Mesendoderm (in vitro differentiated cells): Measurements from ENCODE around the gene PDXDC1.
"Not testable (repeated sequence)": the region's sequence is repeated elsewhere in the genome, so short reads cannot be mapped to it uniquely, and the experiment has no call there.

ENCODE experiments used
- DNase-seq: peaks from one replicate; pipeline ENCODE4 v3.0.0; 2013
- H2AK5ac ChIP-seq: 2 replicates; pipeline ENCODE4 v1.6.1; 2013; ENCODE audit warnings: low read length, inconsistent platforms
- H2BK120ac ChIP-seq: 2 replicates; pipeline ENCODE4 v1.6.1; 2013; ENCODE audit warnings: low read depth, mild to moderate bottlenecking, low read length, moderate library complexity, mixed read lengths
- H2BK15ac ChIP-seq: replicated peaks from 2 replicates; pipeline ENCODE4 v1.6.1; 2013; ENCODE audit warnings: low read depth, mild to moderate bottlenecking, moderate library complexity
- H2BK5ac ChIP-seq: 2 replicates; pipeline ENCODE4 v1.6.1; 2013; ENCODE audit warnings: low read length, inconsistent platforms
- H3K18ac ChIP-seq: 2 replicates; pipeline ENCODE4 v1.6.1; 2013; ENCODE audit warnings: mild to moderate bottlenecking, low read length, mixed read lengths
- H3K23ac ChIP-seq: one replicate; pipeline ENCODE4 v1.6.1; 2013; ENCODE audit warnings: low read length
- H3K27ac ChIP-seq: 2 replicates; pipeline ENCODE4 v1.5.1; 2013; ENCODE audit warnings: low read depth, mild to moderate bottlenecking, inconsistent platforms, low read length, moderate library complexity
- H3K27me3 ChIP-seq: 2 replicates; pipeline ENCODE4 v1.6.1; 2013; ENCODE audit warnings: low read length, control low read depth, mild to moderate bottlenecking, inconsistent platforms; ENCODE audit not compliant: insufficient read depth, poor library complexity
- H3K36me3 ChIP-seq: 2 replicates; pipeline ENCODE4 v1.6.1; 2013; ENCODE audit warnings: low read length, inconsistent platforms; ENCODE audit not compliant: control insufficient read depth, insufficient read depth
- H3K4ac ChIP-seq: one replicate; pipeline ENCODE4 v1.6.1; 2013; ENCODE audit warnings: low read depth, mild to moderate bottlenecking, low read length, moderate library complexity
- H3K4me1 ChIP-seq: 2 replicates; pipeline ENCODE4 v1.6.1; 2013; ENCODE audit warnings: low read depth, low read length, inconsistent platforms; ENCODE audit not compliant: control insufficient read depth
- H3K4me2 ChIP-seq: 2 replicates; pipeline ENCODE4 v1.6.1; 2013; ENCODE audit warnings: low read length
- H3K4me3 ChIP-seq: 2 replicates; pipeline ENCODE4 v1.5.1; 2013; ENCODE audit warnings: mild to moderate bottlenecking, low read length
- H3K56ac ChIP-seq: one replicate; pipeline ENCODE4 v1.6.1; 2013; ENCODE audit warnings: low read length
- H3K79me1 ChIP-seq: 2 replicates; pipeline ENCODE4 v1.6.1; 2013; ENCODE audit warnings: low read length, inconsistent platforms
- H3K79me2 ChIP-seq: 2 replicates; pipeline ENCODE4 v1.6.1; 2013; ENCODE audit warnings: mild to moderate bottlenecking, low read length; ENCODE audit not compliant: control insufficient read depth, insufficient read depth
- H3K9ac ChIP-seq: 2 replicates; pipeline ENCODE4 v1.6.1; 2013; ENCODE audit warnings: low read length, inconsistent platforms
- H4K5ac ChIP-seq: one replicate; pipeline ENCODE4 v1.6.1; 2013; ENCODE audit warnings: low read length
- H4K8ac ChIP-seq: one replicate; pipeline ENCODE4 v1.6.1; 2013; ENCODE audit warnings: low read depth, mild to moderate bottlenecking, control low read depth, low read length, moderate library complexity
- WGBS: extraction: QIAGEN DNeasy Blood & Tissue Kit; methylation state at CpG from one replicate; pipeline ENCODE4 v1.1.7; 2013; ENCODE audit warnings: low lambda C conversion rate, missing lambda C conversion rate; ENCODE audit not compliant: insufficient coverage; ENCODE audit errors: extremely low coverage; 5-methylcytosine and 5-hydroxymethylcytosine counted together

Gene PDXDC1

DNA sequence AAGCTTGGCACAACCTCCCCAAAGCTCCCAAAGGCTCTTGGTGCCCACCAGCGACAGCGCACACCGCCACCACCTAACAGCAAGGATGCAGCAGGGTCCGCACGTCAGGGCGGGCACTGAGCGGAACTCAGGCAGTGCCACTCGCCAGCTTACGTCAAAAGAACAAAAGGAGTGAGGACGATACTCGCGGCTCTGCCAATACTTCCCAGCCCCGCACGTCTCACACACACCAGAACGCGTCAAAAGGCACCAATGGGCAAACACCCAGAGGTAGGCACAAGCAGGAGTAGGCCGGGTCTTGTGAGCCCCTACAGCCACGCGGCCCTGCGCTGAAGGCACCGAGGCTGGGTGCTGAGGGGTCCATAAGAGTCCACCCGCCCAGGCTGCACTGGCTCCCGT is 171.4 kb downstream of the PDXDC1 start:
- not testable (repeated sequence) for H2BK15ac ChIP-seq, H3K4me3 ChIP-seq, H4K8ac ChIP-seq, H2BK5ac ChIP-seq, H3K23ac ChIP-seq, H3K9ac ChIP-seq, H3K27ac ChIP-seq, H3K4me2 ChIP-seq, H3K4me1 ChIP-seq, H3K27me3 ChIP-seq, H3K4ac ChIP-seq, H3K36me3 ChIP-seq, H3K18ac ChIP-seq, H3K79me1 ChIP-seq, H2AK5ac ChIP-seq, DNase-seq, H4K5ac ChIP-seq, H2BK120ac ChIP-seq
- WGBS: no CpG with 5 or more reads among the region's 23 CpGs
- peak overlapping the region; percentile 17 for H3K56ac ChIP-seq
- H3K79me2 ChIP-seq: peaks cover 21% of the 10 kb centered on the region

GRCh38 chr16:15148831-15149230 is 174.0 kb downstream of the PDXDC1 start:
- WGBS: no CpG with 5 or more reads among the region's 19 CpGs
- not testable (repeated sequence) for H3K4me3 ChIP-seq, H3K18ac ChIP-seq, H2BK120ac ChIP-seq, H3K4me1 ChIP-seq, H3K4ac ChIP-seq, H2BK5ac ChIP-seq, H3K9ac ChIP-seq, H4K8ac ChIP-seq, H3K27me3 ChIP-seq, H3K23ac ChIP-seq, H3K27ac ChIP-seq, H3K79me1 ChIP-seq, DNase-seq, H3K56ac ChIP-seq, H3K4me2 ChIP-seq, H2AK5ac ChIP-seq, H4K5ac ChIP-seq, H3K36me3 ChIP-seq, H2BK15ac ChIP-seq
- H3K79me2 ChIP-seq: peaks cover 17% of the 10 kb centered on the region

- not testable (repeated sequence) for H3K27ac ChIP-seq, H3K36me3 ChIP-seq, H4K5ac ChIP-seq, H3K79me1 ChIP-seq, H3K4ac ChIP-seq, H3K18ac ChIP-seq, H3K4me3 ChIP-seq, H3K4me1 ChIP-seq, H3K56ac ChIP-seq, H4K8ac ChIP-seq, H2AK5ac ChIP-seq, H3K4me2 ChIP-seq, H3K9ac ChIP-seq, H3K27me3 ChIP-seq, H3K23ac ChIP-seq, H2BK120ac ChIP-seq, H2BK15ac ChIP-seq, DNase-seq, H2BK5ac ChIP-seq
- peaks cover 17% of the 10 kb centered on the region for H3K79me2 ChIP-seq
- WGBS: no CpG with 5 or more reads among the region's 12 CpGs
Observed at GRCh38 chr16:15149260-15149659, 174.4 kb downstream of the PDXDC1 start.

DNA sequence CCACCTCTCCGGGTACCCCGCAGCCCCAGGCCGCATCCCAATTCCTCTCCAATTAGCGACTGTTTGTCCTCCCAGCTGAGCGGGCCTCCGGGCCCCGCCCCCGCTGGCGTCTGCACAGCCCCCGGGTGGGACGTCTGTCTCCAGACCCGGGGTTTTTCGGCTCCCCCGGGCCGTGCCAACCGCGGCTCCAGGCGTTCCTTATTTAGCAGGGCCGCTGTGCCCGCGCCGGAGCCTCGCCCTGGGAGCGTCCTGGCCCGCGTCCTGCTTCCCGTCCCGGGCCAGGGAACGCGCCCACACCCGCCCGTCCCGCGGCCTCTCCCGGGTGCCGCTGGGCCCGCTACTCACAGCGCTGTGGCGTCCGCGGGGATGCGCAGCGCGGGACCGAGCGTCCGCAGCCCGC is 179.2 kb downstream of the PDXDC1 start:
- no CpG with 5 or more reads among the region's 48 CpGs for WGBS
- H3K4ac ChIP-seq, H3K4me3 ChIP-seq, H3K9ac ChIP-seq, H2BK5ac ChIP-seq, H3K56ac ChIP-seq, H2AK5ac ChIP-seq, DNase-seq, H3K23ac ChIP-seq, H3K79me1 ChIP-seq, H3K27ac ChIP-seq, H3K36me3 ChIP-seq, H3K4me1 ChIP-seq, H2BK15ac ChIP-seq, H4K5ac ChIP-seq, H3K4me2 ChIP-seq, H2BK120ac ChIP-seq, H3K18ac ChIP-seq, H4K8ac ChIP-seq, H3K27me3 ChIP-seq, H3K79me2 ChIP-seq: not testable (repeated sequence)

GRCh38 chr16:15154650-15155562 is 180.1 kb downstream of the PDXDC1 start:
- no CpG with 5 or more reads among the region's 80 CpGs for WGBS
- not testable (repeated sequence) for H3K4me3 ChIP-seq, H2BK15ac ChIP-seq, H3K79me1 ChIP-seq, H2AK5ac ChIP-seq, H3K79me2 ChIP-seq, H3K36me3 ChIP-seq, H2BK5ac ChIP-seq, H3K27me3 ChIP-seq, H3K27ac ChIP-seq, H4K8ac ChIP-seq, H2BK120ac ChIP-seq, H3K23ac ChIP-seq, H4K5ac ChIP-seq, H3K4me2 ChIP-seq, H3K18ac ChIP-seq, H3K4me1 ChIP-seq
- Histone ChIP-seq H3K9ac (peak overlapping the region; percentile 53), H3K56ac (peak overlapping the region; percentile 60), H3K4ac (peak overlapping the region; percentile 89)
- peak; percentile 90 for DNase-seq

DNA sequence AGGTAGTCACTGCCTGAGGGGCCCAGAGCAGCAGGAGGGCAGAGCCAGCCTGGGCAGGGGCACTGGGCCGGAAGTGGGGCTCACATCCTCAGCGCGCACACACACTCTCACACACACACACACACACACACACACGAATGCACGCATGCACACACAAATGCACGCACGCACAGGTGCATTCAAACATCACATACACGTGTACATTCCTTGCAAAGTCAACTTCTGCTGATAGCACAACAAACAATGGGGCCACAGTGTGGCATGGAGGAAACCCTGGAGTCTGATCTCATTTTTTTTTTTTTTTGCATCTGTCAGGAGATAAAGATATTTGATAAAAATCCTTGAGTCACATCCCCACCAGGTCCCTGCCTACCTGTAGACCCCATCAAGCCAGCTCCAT is 182.8 kb downstream of the PDXDC1 start:
- H2AK5ac ChIP-seq, H3K23ac ChIP-seq, H4K8ac ChIP-seq, H2BK120ac ChIP-seq, H2BK15ac ChIP-seq, DNase-seq, H3K56ac ChIP-seq, H3K4me3 ChIP-seq, H3K4me2 ChIP-seq, H3K27me3 ChIP-seq, H3K79me2 ChIP-seq, H3K18ac ChIP-seq, H3K4ac ChIP-seq, H2BK5ac ChIP-seq, H3K9ac ChIP-seq, H3K27ac ChIP-seq, H4K5ac ChIP-seq, H3K79me1 ChIP-seq, H3K36me3 ChIP-seq, H3K4me1 ChIP-seq: not testable (repeated sequence)
- WGBS: no CpG with 5 or more reads among the region's 8 CpGs
